Right atrium auricular region (tissue), 2 donors: ENCODE measurements around the gene EIF3M. TPM values are rescaled to one million over a fixed set of nuclear protein-coding genes. Genes with fewer than 3 reads are reported as not detected.
A peak's percentile ranks its signal among the peaks of the same experiment; 100 is the strongest.

Experiments
- DNase-seq: peaks from one replicate; pipeline ENCODE4 v3.0.0-alpha.2; 2019; ENCODE audit warnings: low spot score
- H3K27ac ChIP-seq, 2 donors: fragments of 200-600 bp; sonication (generic); 1 replicate in 1 of 2; 2 replicates in 1 of 2; pipeline ENCODE4 v1.5.1; 2016 to 2019
- H3K27me3 ChIP-seq, 2 donors: fragments of 200-600 bp; sonication (generic); one replicate each; pipeline versions ENCODE4 v1.5.1 to v1.6.0; 2017 to 2019
- H3K36me3 ChIP-seq: fragments of 200-600 bp; sonication (generic); one replicate; pipeline ENCODE4 v1.5.1; 2016
- H3K4me1 ChIP-seq, 2 donors: fragments of 200-600 bp; sonication (generic); one replicate each; pipeline versions ENCODE4 v1.5.1 to v1.6.0; 2017 to 2019
- H3K4me3 ChIP-seq, 2 donors: fragments of 200-600 bp; sonication (generic); 1 replicate in 1 of 2; 2 replicates in 1 of 2; pipeline ENCODE4 v1.5.1; 2017 to 2019; ENCODE audit warnings: mild to moderate bottlenecking in 1 of 2, moderate library complexity in 1 of 2
- H3K9me3 ChIP-seq, 2 donors: fragments of 200-600 bp; sonication (generic); one replicate each; pipeline ENCODE4 v1.5.1; 2019
- CTCF ChIP-seq, 2 donors: fragments of 200-600 bp; sonication (generic); IDR thresholded peaks; one replicate each; pipeline ENCODE4 v1.5.1; 2019; ENCODE audit warnings: antibody characterized with exemption in 2 of 2
- total RNA-seq, 2 donors: library from RNA; depleted of rRNA; stranded (reverse); fragments of >200 nt; gene quantifications; one replicate each; pipeline ENCODE4 v1.1.0, GENCODE V29; 2016

The EIF3M gene
- total RNA-seq, 2 donors from 2014 or later, result 286 to 371 TPM

GRCh38 chr11:32555895-32556294, 27.7 kb upstream of the EIF3M start:
- Histone ChIP-seq H3K4me1 (no peaks in the 10 kb centered on the region), H3K27me3 (no peaks in the 10 kb centered on the region), H3K9me3 (no peaks in the 10 kb centered on the region), H3K4me3 (no peak overlapping the region), H3K36me3 (no peaks in the 10 kb centered on the region), H3K27ac (no peak overlapping the region)
- TF ChIP-seq CTCF (IDR thresholded peaks at IDR 0.05), result no peak
- DNase-seq, result no peak

DNA sequence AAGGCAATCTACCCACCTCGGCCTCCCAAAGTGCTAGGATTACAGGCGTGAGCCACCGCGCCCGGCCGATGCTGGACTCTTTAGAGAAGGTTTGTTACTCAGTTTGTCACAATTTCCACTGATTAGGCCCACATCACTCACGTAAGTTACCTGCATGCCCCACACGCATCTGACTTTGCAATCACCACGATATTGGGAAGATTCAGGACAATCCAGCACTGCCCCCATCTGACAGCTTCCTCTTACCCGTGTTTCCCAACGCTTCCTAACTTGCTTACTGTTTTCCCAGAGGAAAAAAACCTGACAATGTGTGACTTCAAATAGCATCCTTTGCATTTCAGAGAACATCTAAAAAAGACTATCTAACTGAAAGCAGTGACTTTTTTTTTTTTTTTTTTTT, 21.8 kb upstream of the EIF3M start:
- Histone ChIP-seq H3K9me3 (no peaks in the 10 kb centered on the region), H3K27me3 (no peaks in the 10 kb centered on the region), H3K36me3 (no peaks in the 10 kb centered on the region), H3K27ac (no peak overlapping the region), H3K4me1 (peaks cover 0 to 4% of the 10 kb centered on the region in 2 donors), H3K4me3 (no peak overlapping the region)
- peak in 1 of 2 donors; percentile 24 for TF ChIP-seq CTCF (IDR thresholded peaks at IDR 0.05)
- DNase-seq, result no peak

GRCh38 chr11:32562839-32563599, 20.6 kb upstream of the EIF3M start:
- Histone ChIP-seq H3K36me3 (no peaks in the 10 kb centered on the region), H3K9me3 (no peaks in the 10 kb centered on the region), H3K27me3 (no peaks in the 10 kb centered on the region), H3K4me3 (no peak overlapping the region), H3K27ac (no peak overlapping the region), H3K4me1 (peaks cover 0 to 4% of the 10 kb centered on the region in 2 donors)
- no peak for TF ChIP-seq CTCF (IDR thresholded peaks at IDR 0.05)
- no peak for DNase-seq

DNA sequence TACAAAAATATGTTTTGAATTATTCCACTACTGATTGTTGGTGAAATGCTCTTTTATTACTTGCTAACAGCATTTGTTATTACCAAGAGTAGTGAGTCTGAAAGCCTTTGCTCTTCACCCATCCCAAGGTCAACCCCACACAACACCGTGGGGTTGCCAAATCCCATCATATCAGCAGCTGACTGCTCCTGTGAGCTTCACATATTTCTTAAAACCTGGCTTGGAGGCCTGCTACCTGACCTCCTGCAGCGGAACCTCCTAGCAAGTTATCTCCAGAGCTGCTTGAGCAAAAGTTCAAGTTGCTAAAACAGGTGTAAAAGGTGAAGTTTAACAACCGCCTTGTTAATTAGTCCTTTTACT, 20.1 kb upstream of the EIF3M start:
- no peaks in the 10 kb centered on the region for H3K36me3 ChIP-seq
- no peak for DNase-seq
- no peak overlapping the region for H3K27ac ChIP-seq
- H3K9me3 ChIP-seq, result no peaks in the 10 kb centered on the region
- H3K4me3 ChIP-seq, result no peak overlapping the region
- no peak for TF ChIP-seq CTCF (IDR thresholded peaks at IDR 0.05)
- no peaks in the 10 kb centered on the region for H3K27me3 ChIP-seq
- peaks cover 0 to 4% of the 10 kb centered on the region in 2 donors for H3K4me1 ChIP-seq

DNA sequence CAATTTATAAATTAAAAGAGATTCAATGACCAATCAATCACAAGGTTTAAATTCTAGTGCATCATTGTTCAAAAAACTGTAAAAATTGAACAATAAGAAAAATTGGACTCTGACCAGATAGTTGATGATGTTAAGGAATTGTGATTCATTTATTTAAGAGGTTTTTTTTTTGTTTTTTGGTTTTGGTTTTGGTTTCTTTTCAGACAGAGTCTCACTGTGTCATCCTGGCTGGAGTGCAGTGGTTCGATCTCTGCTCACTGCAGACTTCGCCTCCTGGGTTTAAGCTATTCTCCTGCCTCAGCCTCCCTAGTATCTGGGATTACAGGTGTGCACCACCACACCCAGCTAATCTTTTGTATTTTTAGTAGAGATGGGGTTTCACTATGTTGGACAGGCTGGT, 17.1 kb upstream of the EIF3M start:
- H3K9me3 ChIP-seq, result no peaks in the 10 kb centered on the region
- H3K27ac ChIP-seq, result no peak overlapping the region
- no peak for DNase-seq
- no peaks in the 10 kb centered on the region for H3K27me3 ChIP-seq
- H3K4me3 ChIP-seq, result no peak overlapping the region
- H3K36me3 ChIP-seq, result no peaks in the 10 kb centered on the region
- H3K4me1 ChIP-seq, result peaks cover 0 to 4% of the 10 kb centered on the region in 2 donors
- no peak for TF ChIP-seq CTCF (IDR thresholded peaks at IDR 0.05)

GRCh38 chr11:32567154-32567553, 16.5 kb upstream of the EIF3M start:
- no peaks in the 10 kb centered on the region for H3K36me3 ChIP-seq
- H3K27ac ChIP-seq, result no peak overlapping the region
- TF ChIP-seq CTCF (IDR thresholded peaks at IDR 0.05), result no peak
- DNase-seq, result no peak
- peaks cover 0 to 4% of the 10 kb centered on the region in 2 donors for H3K4me1 ChIP-seq
- no peaks in the 10 kb centered on the region for H3K9me3 ChIP-seq
- H3K4me3 ChIP-seq, result no peak overlapping the region
- H3K27me3 ChIP-seq, result no peaks in the 10 kb centered on the region
